ENCODE data around the gene KMT2B.
A peak's percentile ranks its signal among the peaks of the same experiment; 100 is the strongest.

DNA sequence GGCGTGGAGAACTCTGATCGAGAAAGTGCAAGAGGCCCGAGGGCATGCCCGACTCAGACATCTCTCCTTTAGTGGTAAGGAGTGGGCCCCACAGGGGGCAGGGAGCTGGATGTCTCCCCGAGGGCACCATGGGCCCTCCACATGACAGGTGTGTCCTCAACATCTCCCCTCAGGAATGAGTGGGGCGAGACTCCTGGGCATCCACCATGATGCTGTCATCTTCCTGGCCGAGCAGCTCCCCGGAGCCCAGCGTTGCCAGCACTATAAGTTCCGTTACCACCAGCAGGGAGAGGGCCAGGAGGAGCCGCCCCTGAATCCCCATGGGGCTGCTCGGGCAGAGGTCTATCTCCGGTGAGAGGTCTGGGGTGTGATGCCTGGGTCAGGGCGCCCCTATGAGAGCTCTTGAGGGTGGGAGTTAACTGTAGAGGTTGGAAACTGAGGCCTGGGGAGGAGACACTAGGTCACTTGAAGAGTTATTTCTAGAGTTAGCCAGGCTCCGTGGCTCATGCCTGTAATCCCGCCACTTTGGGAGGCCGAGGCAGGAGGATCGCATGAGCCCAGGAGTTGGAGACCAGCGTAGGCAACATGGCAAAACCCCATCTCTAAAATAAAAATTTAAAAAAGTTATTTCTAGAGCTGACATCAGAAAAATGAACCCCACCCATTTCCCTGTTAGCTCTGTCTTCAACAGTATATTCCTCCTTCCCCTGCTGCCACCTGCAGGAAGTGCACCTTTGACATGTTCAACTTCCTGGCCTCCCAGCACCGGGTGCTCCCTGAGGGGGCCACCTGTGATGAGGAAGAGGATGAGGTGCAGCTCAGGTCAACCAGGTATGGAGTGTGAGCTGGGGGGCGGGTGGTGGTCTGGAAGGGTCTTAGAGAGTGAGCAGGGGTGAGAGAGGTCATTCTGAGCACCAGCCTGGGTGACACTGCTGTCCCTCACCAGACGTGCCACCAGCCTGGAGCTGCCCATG, 19.4 kb downstream of the KMT2B start:
- TF ChIP-seq CTCF (IDR thresholded peaks at IDR 0.05) = peak in 1 of 4 donors; percentile 12
- TF ChIP-seq POLR2A (IDR thresholded peaks at IDR 0.05) = no peak

All from right lobe of liver (tissue), 4 donors.